Measurements from ENCODE around the gene SERPINA3. TPM values are rescaled to one million over a fixed set of nuclear protein-coding genes. Genes with fewer than 3 reads are reported as not detected.

Gene SERPINA3
- total RNA-seq, 1 donor from 2014 or later: 0.17 TPM

DNA sequence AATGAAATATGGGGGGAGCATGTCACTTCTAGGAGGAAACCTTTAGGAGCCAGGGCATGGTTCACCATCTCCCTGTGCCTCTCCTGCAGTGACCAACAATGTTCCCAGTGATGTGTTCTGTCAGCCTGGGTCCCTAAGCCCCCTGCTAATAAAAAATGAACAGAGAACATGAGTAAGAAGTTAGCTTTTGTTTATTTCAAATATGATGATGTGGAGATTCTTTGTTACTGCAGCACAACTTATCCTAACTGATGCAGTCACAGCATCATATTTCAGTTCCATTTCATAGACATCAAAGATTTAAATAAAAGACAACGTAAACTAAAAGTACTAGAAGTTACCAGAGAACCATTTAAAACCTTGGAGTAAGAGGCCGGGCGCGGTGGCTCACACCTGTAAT, 43.9 kb downstream of the SERPINA3 start:
- no peak for DNase-seq

DNA sequence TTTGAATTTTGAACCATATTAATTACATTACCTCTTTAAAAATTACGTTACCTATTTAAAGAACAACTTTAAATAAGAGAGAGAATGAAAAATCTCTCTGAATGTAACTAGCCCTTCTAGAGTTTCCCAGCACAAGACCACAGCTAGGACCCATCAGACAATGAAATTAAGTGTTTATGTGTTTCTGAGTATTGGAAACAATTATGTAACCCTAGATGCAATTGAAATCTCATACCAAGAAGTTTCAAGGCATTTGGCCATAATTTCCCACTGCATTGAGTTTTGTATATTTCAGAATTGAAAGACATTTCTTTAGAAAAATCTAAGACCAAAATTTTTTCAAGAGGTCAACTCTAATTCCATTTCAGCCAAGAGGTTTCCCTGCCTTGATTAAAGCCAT, 47.1 kb downstream of the SERPINA3 start:
- DNase-seq: no peak

DNA sequence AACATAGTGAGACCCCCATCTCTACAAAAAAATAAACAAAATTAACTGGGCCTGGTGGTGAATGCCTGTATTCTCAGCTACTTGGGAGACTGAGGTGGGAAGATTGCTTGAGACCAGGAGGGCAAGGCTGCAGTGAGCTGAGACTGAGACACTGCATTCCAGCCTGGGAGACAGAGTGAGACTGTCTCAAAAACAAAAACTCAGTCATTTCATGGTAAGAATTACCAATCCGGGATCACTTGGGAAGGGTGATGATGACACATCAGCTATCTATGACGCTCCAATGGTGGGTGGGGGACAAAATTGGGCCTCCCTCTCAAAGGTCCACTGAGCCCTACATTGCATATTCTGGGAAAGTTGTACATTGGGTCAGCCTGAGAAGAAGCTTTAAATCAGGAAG, 47.7 kb downstream of the SERPINA3 start:
- DNase-seq: no peak

DNA sequence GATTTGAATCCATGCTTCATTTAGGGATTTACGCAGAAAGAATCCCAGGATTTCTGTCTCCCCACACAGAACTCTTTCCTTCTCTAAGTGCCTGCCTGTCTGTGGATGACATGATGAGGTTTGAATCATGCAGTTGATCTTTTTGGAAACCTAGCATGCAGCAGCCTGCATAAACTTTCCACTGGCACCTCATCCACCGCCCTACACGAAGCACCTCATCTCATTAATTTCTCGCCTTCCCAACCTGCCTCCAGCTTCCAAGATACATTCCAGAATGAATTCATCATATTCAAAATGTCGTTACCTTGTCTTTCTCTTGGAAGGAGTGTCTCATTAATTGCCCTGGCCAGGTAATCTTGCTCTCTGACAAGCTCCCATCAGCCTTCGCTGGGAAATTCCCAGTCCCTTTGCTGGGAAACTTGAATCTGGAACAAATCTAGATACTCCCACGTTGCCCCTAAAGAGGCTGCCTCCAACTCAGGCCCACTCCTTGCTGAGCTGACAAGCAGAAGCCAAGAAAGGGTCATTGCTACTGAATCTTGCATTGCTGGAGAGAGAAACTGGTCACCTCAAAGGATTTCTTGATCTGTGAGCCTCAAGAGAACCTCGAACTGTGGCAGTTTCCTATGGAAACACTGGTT, 48.2 kb downstream of the SERPINA3 start:
- no peak for DNase-seq

GRCh38 chr14:94663538-94663937, 51.3 kb downstream of the SERPINA3 start:
- DNase-seq: no peak

DNA sequence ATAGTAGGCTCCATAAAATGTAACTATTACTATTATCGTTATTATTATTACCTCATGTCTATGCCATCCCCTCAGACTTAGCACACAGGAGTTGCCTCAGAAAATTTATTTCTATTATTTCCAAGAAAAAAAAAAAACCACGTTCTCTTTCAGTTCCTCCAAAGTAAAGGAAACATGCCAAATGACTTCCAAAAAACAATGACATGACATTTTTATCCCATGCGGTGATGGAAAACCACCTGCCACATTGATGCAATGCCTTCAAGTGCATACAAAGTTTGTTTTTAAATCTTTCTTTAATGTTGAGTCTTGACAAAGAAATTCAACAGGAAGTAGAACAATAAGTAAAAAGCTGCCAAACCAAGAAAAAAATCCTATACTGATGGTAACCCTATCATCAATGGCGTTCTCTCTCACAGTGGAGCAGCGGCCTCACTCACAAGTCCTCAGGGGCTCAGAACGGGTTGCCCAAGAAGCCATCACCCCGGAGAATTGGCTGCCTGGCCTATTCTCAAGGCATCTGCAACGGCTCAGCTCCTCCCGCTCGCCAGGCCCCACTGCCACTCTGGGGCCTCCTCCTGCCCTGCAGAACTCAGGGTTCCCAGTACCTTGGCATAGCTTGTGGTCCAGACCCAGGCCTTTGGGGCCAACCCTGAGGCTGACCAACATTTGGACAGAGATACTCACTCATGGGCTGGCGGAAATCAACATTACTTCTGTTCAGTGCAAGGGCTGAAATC, 51.9 kb downstream of the SERPINA3 start:
- DNase-seq: peak; percentile 82

GRCh38 chr14:94665121-94665520, 52.9 kb downstream of the SERPINA3 start:
- peak; percentile 20 for DNase-seq

- DNase-seq: no peak
Observed at GRCh38 chr14:94665544-94665943, 53.4 kb downstream of the SERPINA3 start.

DNA sequence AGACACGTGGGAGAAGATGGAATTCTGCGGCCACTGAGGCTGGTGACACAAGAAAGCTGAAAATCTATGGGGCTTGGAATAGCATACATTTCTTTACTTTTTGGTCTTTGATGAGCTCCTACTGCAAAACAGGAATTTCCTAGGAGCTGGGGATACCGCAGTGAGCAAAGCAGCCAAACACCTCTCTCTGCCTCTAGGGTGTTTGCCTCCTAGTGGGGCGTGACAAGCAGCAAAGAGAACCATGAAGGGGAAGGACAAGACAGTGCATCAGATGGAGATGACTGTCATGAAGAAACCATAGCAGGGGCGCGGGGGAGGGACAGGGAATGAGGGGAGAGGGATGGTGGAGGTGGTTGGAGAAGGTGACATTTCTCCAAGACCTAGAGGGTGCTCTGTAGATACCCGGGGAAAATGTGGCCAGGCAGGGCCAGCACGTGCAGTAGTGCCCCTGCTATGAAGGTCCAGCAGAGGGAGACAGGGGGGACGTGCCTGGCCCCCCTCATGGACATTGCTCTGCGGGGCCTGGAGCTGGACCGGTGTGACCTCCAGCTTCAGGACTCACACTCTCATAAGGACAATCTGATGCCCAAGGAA, 58.6 kb downstream of the SERPINA3 start:
- DNase-seq: no peak

DNA sequence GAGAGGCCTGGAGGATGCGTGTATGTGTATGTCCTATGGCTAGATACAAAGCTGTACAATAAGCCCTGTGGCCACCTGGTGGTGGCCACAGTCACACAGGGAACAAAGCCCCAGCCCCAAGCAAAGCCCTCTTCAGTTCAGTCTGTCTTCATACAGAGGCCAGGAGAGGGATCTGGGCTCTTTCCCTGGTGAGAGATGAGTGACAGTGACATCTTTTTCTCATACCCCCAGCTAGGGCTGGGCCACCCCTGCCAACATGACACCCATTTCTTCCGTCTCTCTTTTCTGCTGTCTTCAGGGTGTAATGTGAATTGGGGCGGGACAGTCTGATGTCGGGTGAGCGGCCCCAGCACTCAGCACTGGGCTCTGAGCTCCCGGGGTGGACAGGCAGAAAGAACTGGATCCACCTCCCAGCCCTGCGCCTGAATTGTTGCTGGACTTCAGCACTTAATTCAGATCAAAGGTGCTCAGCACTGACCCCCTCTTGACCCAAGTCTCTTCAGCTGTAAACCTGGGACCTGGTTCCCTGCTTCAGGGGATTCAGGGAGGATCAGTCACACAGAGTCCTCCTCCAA, 59.8 kb downstream of the SERPINA3 start:
- DNase-seq: peak; percentile 26

GRCh38 chr14:94673071-94673470, 60.9 kb downstream of the SERPINA3 start:
- DNase-seq: no peak

Other genes starting within 250 kb of the SERPINA3 start
- not detected in 2 replicates for gene SERPINA2, start 245.7 kb upstream of the SERPINA3 start, total RNA-seq
- 0.23 and 0.51 TPM in 2 replicates for gene SERPINA1, start 223.8 kb upstream of the SERPINA3 start, total RNA-seq
- not detected in 2 replicates for gene SERPINA11, start 159.6 kb upstream of the SERPINA3 start, total RNA-seq
- not detected in 2 replicates for gene SERPINA9, start 136.2 kb upstream of the SERPINA3 start, total RNA-seq
- gene SERPINA12, start 102.9 kb upstream of the SERPINA3 start, total RNA-seq: not detected in 2 replicates
- gene SERPINA4, start 50.9 kb upstream of the SERPINA3 start, total RNA-seq: not detected in 2 replicates
- 0.17 and 0.33 TPM in 2 replicates for gene SERPINA5, start 31.0 kb upstream of the SERPINA3 start, total RNA-seq
- not detected in 2 replicates for gene GSC, start 157.7 kb downstream of the SERPINA3 start, total RNA-seq